SK-N-SH treated with all-trans-retinoic acid at 6 μM for 48 hours (cell line): ENCODE data around the gene DRC7.

ENCODE experiments used
- ATAC-seq: fragments of 200-7000 bp; cut with Tn5 transposase; 3 replicates; pipeline ENCODE4 v1.9.1; 2020; ENCODE audit warnings: mild to moderate bottlenecking, moderate library complexity
- ARNTL ChIP-seq: fragments of 450-650 bp; formaldehyde crosslinking; IDR thresholded peaks from 2 replicates; pipeline ENCODE4 v1.5.0; 2020; ENCODE audit warnings: low read depth, mild to moderate bottlenecking, moderate library complexity, borderline replicate concordance
- BACH2 ChIP-seq: fragments of 250-450 bp; sonication (Bioruptor Pico); IDR thresholded peaks from 2 replicates; pipeline ENCODE4 v1.9.0; 2021; ENCODE audit warnings: mild to moderate bottlenecking, borderline replicate concordance
- CSDC2 ChIP-seq: fragments of 250-450 bp; sonication (Bioruptor Pico); IDR thresholded peaks from 2 replicates; pipeline ENCODE4 v1.5.0; 2020; ENCODE audit warnings: mild to moderate bottlenecking, moderate library complexity
- ESRRG ChIP-seq: fragments of 250-450 bp; sonication (Bioruptor Pico); IDR thresholded peaks from 2 replicates; pipeline ENCODE4 v1.6.1; 2021; ENCODE audit warnings: mild to moderate bottlenecking
- GLIS3 ChIP-seq: fragments of 250-450 bp; sonication (Bioruptor Pico); IDR thresholded peaks from 2 replicates; pipeline ENCODE4 v1.5.0; 2020; ENCODE audit warnings: mild to moderate bottlenecking, moderate library complexity
- ISL1 ChIP-seq: fragments of 250-450 bp; sonication (Bioruptor Pico); IDR thresholded peaks from 2 replicates; pipeline ENCODE4 v2.1.2; 2022; ENCODE audit warnings: mild to moderate bottlenecking, moderate library complexity
- OSR1 ChIP-seq: fragments of 250-450 bp; sonication (Bioruptor Pico); IDR thresholded peaks from 2 replicates; pipeline ENCODE4 v1.8.0; 2022; ENCODE audit warnings: moderate library complexity, mild to moderate bottlenecking, inconsistent platforms
- PPARA ChIP-seq: fragments of 250-450 bp; sonication (Bioruptor Pico); IDR thresholded peaks from 2 replicates; pipeline ENCODE4 v1.5.0; 2020; ENCODE audit warnings: mild to moderate bottlenecking, borderline replicate concordance
- RARB ChIP-seq: fragments of 250-450 bp; sonication (Bioruptor Pico); IDR thresholded peaks from 2 replicates; pipeline ENCODE4 v1.8.0; 2021; ENCODE audit warnings: mild to moderate bottlenecking, moderate library complexity
- SNAI2 ChIP-seq: fragments of 250-450 bp; sonication (Bioruptor Pico); IDR thresholded peaks from 2 replicates; pipeline ENCODE4 v1.5.0; 2020; ENCODE audit warnings: mild to moderate bottlenecking, moderate library complexity
- TCF4 ChIP-seq: fragments of 250-450 bp; sonication (Bioruptor Pico); IDR thresholded peaks from 2 replicates; pipeline ENCODE4 v1.8.0; 2021; ENCODE audit warnings: mild to moderate bottlenecking, moderate library complexity, borderline replicate concordance
- TOX ChIP-seq: fragments of 250-450 bp; sonication (Bioruptor Pico); IDR thresholded peaks from 2 replicates; pipeline ENCODE4 v1.8.0; 2021; ENCODE audit warnings: mild to moderate bottlenecking, moderate library complexity, borderline replicate concordance
- ZC3H10 ChIP-seq: fragments of 250-450 bp; sonication (Bioruptor Pico); IDR thresholded peaks from 2 replicates; pipeline ENCODE4 v1.5.1; 2021; ENCODE audit warnings: mild to moderate bottlenecking, moderate library complexity
- ZFP3 ChIP-seq: fragments of 250-450 bp; sonication (Bioruptor Pico); IDR thresholded peaks from 2 replicates; pipeline ENCODE4 v1.5.0; 2020; ENCODE audit warnings: mild to moderate bottlenecking, moderate library complexity
- ZFP30 ChIP-seq: fragments of 450-650 bp; formaldehyde crosslinking; IDR thresholded peaks from 2 replicates; pipeline ENCODE4 v1.5.0; 2022; ENCODE audit warnings: mild to moderate bottlenecking, moderate library complexity
- ZNF565 ChIP-seq: fragments of 450-650 bp; formaldehyde crosslinking; conservative IDR thresholded peaks from 2 replicates; pipeline ENCODE4 v1.5.0; 2020; ENCODE audit warnings: low read depth, mild to moderate bottlenecking, moderate library complexity
- TF ChIP-seq, protein P1 (sequence below): fragments of 250-450 bp; sonication (Bioruptor Pico); IDR thresholded peaks from 2 replicates; pipeline ENCODE4 v1.5.0; 2020; ENCODE audit warnings: mild to moderate bottlenecking, moderate library complexity
- TF ChIP-seq, protein P2 (sequence below): fragments of 250-450 bp; sonication (Bioruptor Pico); IDR thresholded peaks from 2 replicates; pipeline ENCODE4 v1.5.1; 2021; ENCODE audit warnings: mild to moderate bottlenecking, moderate library complexity
- TF ChIP-seq, protein P3 (sequence below): fragments of 250-450 bp; sonication (Bioruptor Pico); IDR thresholded peaks from 2 replicates; pipeline ENCODE4 v1.5.1; 2020; ENCODE audit warnings: low read depth, mild to moderate bottlenecking, moderate library complexity

DRC7 gene

DNA sequence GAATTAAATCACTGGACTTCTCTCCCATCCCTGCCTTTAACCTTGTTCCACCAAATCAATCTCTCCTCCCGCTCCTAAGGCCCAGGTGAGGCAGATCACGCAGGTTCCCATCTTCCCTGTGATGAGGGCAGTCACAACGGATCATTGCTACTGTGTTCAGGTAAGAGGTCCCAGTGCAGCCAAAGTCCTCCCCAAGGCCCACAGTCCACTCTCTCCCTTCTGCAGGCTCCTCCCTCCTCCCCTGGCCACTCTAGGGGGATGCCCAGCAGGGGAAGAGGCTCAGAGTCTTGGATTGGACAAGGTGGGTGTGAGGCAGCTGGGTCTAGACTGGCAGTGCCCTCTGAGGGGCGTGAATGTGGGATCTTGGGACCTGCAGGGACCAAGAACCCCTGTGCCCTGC, 29.1 kb upstream of the DRC7 start:
- TF ChIP-seq, protein P1, sequence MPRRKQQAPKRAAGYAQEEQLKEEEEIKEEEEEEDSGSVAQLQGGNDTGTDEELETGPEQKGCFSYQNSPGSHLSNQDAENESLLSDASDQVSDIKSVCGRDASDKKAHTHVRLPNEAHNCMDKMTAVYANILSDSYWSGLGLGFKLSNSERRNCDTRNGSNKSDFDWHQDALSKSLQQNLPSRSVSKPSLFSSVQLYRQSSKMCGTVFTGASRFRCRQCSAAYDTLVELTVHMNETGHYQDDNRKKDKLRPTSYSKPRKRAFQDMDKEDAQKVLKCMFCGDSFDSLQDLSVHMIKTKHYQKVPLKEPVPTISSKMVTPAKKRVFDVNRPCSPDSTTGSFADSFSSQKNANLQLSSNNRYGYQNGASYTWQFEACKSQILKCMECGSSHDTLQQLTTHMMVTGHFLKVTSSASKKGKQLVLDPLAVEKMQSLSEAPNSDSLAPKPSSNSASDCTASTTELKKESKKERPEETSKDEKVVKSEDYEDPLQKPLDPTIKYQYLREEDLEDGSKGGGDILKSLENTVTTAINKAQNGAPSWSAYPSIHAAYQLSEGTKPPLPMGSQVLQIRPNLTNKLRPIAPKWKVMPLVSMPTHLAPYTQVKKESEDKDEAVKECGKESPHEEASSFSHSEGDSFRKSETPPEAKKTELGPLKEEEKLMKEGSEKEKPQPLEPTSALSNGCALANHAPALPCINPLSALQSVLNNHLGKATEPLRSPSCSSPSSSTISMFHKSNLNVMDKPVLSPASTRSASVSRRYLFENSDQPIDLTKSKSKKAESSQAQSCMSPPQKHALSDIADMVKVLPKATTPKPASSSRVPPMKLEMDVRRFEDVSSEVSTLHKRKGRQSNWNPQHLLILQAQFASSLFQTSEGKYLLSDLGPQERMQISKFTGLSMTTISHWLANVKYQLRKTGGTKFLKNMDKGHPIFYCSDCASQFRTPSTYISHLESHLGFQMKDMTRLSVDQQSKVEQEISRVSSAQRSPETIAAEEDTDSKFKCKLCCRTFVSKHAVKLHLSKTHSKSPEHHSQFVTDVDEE, result no peak
- no peak for TF ChIP-seq OSR1 (CRISPR knock-in tag)
- TF ChIP-seq, protein P2, sequence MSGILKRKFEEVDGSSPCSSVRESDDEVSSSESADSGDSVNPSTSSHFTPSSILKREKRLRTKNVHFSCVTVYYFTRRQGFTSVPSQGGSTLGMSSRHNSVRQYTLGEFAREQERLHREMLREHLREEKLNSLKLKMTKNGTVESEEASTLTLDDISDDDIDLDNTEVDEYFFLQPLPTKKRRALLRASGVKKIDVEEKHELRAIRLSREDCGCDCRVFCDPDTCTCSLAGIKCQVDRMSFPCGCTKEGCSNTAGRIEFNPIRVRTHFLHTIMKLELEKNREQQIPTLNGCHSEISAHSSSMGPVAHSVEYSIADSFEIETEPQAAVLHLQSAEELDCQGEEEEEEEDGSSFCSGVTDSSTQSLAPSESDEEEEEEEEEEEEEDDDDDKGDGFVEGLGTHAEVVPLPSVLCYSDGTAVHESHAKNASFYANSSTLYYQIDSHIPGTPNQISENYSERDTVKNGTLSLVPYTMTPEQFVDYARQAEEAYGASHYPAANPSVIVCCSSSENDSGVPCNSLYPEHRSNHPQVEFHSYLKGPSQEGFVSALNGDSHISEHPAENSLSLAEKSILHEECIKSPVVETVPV (CRISPR knock-in tag), result no peak
- no peak for TF ChIP-seq ARNTL (CRISPR knock-in tag)
- TF ChIP-seq, protein P3, sequence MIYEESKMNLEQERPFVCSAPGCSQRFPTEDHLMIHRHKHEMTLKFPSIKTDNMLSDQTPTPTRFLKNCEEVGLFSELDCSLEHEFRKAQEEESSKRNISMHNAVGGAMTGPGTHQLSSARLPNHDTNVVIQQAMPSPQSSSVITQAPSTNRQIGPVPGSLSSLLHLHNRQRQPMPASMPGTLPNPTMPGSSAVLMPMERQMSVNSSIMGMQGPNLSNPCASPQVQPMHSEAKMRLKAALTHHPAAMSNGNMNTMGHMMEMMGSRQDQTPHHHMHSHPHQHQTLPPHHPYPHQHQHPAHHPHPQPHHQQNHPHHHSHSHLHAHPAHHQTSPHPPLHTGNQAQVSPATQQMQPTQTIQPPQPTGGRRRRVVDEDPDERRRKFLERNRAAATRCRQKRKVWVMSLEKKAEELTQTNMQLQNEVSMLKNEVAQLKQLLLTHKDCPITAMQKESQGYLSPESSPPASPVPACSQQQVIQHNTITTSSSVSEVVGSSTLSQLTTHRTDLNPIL (CRISPR knock-in tag), result no peak
- TF ChIP-seq PPARA (CRISPR knock-in tag), result no peak
- no peak for TF ChIP-seq ZFP30 (CRISPR knock-in tag)
- no peak for TF ChIP-seq ZFP3 (CRISPR knock-in tag)
- no peak for TF ChIP-seq BACH2 (CRISPR knock-in tag)
- TF ChIP-seq SNAI2 (CRISPR knock-in tag), result no peak
- ATAC-seq, result no peak

GRCh38 chr16:57666353-57667047, 28.1 kb upstream of the DRC7 start:
- TF ChIP-seq ZFP3 (CRISPR knock-in tag) (no peak), CSDC2 (CRISPR knock-in tag) (no peak), TCF4 (CRISPR knock-in tag) (no peak), GLIS3 (CRISPR knock-in tag) (no peak), ZC3H10 (CRISPR knock-in tag) (no peak), BACH2 (CRISPR knock-in tag) (no peak)
- ATAC-seq, result no peak

DNA sequence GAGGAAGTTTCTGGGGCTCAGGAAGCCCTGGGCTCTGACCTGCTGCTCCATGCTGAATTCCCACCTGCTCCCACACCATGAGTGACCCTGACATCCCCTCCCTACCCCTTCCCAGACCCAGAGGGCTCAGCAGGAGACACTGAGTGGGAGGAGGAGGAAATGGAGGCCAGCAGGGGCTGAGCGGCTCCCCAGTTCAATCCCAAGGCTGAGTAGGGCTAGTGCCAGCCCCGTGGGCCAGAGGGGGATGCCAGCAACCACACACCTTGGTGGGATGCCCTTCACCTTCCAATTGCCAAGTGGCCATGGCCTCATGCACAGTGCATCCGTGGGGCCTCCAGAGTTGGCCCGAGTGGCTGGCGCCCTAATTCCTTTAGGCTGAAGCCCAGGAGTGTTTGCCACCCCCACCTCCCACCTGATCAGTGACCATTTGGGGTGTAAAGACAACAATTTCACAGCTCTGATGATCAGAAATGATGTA, 27.5 kb upstream of the DRC7 start:
- no peak for ATAC-seq
- TF ChIP-seq TOX (no peak), PPARA (CRISPR knock-in tag) (no peak)
- TF ChIP-seq, protein P1, result no peak
- TF ChIP-seq, all 23 proteins: peak for 0

DNA sequence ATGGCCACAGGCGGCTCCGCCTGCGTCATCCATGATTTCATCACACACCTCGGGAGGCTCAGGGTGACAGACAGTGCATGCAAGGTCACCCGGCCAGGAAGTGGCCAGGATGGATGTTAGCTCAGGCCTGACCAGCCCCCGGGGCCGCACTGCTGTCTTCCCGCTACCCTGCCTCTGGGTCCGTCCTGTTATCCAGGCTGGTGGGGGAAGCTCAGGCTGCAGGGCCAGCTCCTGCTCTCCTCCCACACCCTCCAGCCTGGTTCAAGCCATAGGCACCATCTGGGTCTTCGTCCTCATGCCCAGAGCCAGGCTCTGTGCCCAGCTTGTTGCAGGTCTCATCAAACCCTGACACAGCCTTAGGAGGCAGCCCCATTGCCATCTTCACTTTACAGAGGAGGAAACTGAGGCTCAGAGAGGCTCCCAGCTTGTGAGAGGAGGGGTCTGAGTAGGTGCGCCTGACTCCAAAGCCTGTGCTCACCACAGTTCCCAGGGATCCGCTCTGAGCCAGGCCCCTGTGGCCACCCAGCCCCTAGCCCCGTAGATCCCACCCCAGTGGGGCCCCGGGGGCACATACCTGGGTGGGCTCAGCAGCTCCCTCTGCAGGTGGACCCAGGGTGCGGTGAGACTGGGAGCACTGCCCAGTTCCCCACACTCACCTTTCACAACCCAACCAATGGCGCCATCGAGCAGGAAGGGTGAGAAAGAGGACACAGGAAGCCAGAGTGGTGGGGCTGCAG, 26.9 kb upstream of the DRC7 start:
- TF ChIP-seq ZFP30 (CRISPR knock-in tag) (no peak), PPARA (CRISPR knock-in tag) (no peak)
- no peak for ATAC-seq

DNA sequence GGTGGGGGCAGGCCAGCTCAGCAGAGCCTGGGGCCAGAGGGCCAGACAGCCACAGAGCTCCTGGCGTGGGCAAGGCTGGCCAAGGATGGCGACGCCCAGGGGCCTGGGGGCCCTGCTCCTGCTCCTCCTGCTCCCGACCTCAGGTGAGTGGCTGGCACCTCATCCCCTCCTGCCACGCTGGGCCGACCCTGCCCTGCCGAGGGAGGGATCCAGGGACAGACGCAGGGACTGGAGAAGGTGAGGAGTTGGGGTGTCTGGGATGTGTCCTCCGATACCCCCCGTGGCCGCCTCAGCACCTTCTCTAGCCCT, 26.4 kb upstream of the DRC7 start, which contains the start of gene ADGRG3:
Gene ADGRG3 (plus strand): TSS at position 44 of the 309 bp plus-strand sequence. CDS start 42 bp downstream, at position 86.
- TF ChIP-seq ZFP3 (CRISPR knock-in tag) (no peak), RARB (CRISPR knock-in tag) (no peak), ZNF565 (CRISPR knock-in tag) (no peak), ZFP30 (CRISPR knock-in tag) (no peak), TCF4 (CRISPR knock-in tag) (no peak), OSR1 (CRISPR knock-in tag) (no peak), ESRRG (CRISPR knock-in tag) (no peak), ZC3H10 (CRISPR knock-in tag) (no peak), TOX (no peak), ISL1 (CRISPR knock-in tag) (no peak)
- TF ChIP-seq, protein P2 (CRISPR knock-in tag), result no peak
- ATAC-seq, result no peak
